GM21390 (cell line): ENCODE measurements around the gene PGAP1.

ENCODE experiments used
- ATAC-seq: cut with Tn5 transposase; IDR thresholded peaks from one replicate; pipeline ENCODE4 v1.9.1; 2021; ENCODE audit not compliant: unreplicated experiment

The PGAP1 gene, protein sequence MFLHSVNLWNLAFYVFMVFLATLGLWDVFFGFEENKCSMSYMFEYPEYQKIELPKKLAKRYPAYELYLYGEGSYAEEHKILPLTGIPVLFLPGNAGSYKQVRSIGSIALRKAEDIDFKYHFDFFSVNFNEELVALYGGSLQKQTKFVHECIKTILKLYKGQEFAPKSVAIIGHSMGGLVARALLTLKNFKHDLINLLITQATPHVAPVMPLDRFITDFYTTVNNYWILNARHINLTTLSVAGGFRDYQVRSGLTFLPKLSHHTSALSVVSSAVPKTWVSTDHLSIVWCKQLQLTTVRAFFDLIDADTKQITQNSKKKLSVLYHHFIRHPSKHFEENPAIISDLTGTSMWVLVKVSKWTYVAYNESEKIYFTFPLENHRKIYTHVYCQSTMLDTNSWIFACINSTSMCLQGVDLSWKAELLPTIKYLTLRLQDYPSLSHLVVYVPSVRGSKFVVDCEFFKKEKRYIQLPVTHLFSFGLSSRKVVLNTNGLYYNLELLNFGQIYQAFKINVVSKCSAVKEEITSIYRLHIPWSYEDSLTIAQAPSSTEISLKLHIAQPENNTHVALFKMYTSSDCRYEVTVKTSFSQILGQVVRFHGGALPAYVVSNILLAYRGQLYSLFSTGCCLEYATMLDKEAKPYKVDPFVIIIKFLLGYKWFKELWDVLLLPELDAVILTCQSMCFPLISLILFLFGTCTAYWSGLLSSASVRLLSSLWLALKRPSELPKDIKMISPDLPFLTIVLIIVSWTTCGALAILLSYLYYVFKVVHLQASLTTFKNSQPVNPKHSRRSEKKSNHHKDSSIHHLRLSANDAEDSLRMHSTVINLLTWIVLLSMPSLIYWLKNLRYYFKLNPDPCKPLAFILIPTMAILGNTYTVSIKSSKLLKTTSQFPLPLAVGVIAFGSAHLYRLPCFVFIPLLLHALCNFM

DNA sequence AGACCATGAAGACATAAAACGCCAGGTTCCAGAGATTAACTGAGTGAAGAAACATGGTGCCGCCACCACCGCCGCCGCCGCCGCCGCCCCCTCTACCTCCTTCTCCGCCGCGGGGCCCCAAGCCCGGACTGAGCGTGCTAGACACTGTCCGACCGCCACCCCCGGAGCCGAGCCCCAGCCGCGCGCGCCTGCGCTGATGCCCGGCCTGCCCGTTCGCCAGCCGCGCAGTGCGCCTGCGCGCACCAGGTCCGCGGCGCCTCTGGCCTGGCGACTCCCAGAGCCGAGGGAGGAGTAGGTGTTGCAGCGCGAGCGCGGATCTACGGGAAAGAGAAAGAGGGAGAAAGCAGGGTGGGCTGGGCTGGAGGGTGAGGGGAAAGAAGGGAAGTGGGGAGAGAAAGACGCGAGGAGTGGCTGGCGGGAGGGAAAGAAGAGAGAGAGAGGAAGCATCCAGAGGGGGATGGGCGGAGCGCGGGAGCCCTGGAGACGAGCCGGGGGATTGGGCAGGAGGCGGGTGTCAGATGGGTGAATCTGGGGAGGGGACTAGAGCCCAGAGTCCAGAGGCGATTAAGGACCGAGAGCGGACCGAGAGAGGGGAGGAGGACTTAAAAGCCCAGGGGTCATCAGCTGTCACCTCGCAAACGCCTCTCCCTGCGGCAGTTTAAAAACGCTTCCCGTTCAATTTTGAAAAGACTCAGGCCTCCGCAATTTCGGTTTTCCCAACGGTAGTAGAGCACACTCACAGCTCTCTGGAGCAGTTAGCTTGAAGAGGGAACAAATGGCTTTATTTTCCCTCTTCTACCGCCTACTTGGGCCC is at the start of gene PGAP1:
TSS of gene PGAP1 (minus strand) at position 146 of the 814 bp plus-strand sequence. CDS start at position 55, 91 bp downstream.
- peak; percentile 84 for ATAC-seq

DNA sequence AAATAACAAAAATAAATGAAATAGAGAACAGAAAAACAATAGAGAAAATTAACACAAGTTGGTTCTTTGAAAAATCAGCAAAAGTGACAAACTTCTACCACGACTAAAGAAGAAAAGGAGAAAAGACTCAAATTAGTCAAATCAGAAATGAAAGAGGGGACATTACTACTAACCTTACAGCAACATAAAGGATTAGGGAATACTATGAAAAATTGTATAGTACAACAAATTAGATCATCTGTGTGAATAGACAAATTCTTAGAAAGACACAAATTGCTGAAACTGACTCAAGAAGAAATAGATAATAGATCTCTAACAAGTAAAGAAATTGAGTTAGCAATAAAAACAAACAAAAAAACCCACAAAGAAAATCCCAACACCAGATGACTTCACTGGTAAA is 48.5 kb upstream of the PGAP1 start:
- no peak for ATAC-seq

DNA sequence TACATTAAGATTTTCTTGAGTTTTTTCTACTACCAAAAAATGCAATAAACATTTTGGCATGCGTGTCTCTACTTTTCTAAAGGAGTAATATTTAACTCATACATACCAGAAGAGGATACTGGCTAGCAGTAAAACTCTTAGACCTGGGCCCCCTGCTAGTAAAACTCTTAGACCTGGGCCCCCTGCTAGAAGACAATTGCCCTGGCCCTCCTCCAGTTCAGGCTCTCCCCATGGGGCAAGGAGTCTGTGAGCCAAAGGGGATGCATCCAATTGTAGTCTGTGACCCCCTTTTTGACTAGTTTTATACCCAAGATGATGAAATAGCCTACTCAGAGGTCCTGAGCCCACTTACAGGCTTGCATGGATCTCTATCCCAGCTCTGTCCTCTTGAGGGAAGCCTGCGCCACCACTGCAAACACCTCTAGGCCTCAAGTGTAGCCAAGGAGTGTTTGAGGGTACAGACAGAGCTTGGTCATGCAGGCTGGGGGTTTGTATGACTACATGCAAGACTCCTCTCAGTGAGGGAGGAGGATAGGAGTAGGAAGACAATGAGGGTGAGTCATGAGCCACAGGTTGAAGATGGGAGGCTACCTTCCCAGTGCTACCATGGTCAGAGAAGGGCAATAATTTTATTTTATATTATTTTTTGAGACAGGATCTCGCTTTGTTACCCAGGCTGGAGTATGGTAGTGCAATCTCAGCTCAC is 45.2 kb upstream of the PGAP1 start:
- ATAC-seq = no peak

DNA sequence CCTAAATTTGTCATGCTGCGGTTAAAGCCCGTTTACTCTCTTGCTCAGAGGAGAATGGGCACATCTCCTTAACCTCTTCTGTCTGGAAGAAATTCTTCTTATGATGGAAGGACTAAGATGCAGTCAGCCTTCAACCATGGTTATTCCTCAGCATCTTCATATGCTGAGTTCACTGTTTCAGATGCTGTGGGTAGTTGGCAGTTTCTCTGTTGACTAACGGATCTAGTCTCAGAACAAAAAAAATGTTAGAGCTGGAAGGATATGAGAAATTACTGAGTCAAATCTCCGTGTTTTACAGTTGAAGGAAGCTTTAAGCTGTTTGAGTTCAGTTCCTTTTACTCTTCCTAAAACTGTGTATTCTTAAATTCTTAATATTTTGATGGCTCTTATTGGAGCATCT is 43.6 kb upstream of the PGAP1 start:
- no peak for ATAC-seq

DNA sequence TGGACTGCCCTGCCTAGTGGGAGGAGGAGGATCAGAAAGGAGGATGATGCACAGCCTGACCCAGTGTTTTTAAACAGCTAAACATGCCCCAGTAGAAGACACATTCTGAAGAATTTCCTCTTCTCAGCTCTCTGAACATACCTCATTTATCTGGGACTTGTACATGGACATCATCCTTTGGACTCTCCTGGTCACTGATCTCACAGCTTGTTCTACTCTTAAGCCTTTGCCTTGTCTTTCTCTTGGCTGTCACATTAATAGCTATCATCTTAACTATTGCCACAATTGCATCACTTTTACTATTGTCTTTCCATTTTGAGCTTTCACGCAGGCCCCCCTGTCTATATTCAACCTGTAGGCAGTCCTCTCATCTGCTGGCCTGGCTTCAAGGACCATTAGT is 42.0 kb upstream of the PGAP1 start:
- ATAC-seq = no peak

DNA sequence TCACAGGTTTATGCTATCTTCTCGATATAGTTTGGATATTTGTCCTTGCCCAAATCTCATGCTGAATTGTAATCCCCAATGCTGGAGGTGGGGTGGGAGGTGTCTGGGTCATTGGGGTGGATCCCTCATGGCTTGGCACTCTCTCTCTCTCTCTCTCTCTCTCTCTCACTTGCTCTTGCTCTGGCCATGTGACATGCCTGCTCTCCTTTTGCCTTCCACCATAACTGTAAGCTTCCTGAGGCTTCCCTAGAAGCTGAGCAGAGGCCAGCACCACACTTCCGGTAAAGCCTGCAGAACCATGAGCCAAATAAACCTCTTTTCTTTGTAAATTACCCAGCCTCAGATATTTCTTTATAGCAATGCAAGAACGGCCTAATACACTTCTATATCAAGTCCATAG is 41.3 kb upstream of the PGAP1 start:
- no peak for ATAC-seq

DNA sequence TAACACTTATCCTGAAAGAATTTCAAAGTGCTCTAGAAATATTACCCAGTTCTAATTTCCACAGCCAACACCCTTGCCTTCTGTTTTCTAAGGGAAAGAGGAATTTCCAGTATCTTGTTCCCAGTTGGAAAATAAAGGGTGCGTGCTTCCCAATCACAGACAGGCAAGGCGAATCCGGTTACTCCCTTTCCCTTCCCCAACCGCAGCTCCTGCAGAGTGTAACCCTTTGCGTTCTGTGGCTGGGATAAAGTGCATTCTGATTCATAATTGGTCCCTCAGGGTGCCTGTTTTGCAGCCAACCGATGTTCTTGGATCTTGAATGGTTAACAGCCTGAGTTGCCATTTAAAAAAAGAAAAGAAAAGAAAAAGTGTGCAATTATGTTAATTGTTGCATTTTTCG is 40.6 kb upstream of the PGAP1 start:
- ATAC-seq = no peak

DNA sequence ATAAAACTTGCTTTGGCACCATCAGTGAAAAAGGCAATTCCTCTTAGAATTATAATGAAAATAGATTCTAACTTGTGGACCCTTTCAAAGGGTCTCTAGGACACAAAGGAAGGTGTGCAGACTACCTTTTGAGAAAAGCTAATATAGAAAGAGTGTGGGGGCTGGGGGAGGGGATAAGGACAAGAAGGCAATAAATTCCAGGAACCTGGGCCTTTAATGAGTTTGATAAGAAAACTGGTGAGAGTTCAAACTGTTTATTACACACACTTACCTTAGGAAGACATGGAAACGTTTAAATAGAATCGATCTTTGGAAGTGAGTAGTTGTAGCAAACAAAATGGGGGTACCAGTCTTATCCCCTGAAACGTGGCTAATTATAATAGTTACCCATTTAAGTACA is 39.6 kb upstream of the PGAP1 start:
- ATAC-seq = no peak

DNA sequence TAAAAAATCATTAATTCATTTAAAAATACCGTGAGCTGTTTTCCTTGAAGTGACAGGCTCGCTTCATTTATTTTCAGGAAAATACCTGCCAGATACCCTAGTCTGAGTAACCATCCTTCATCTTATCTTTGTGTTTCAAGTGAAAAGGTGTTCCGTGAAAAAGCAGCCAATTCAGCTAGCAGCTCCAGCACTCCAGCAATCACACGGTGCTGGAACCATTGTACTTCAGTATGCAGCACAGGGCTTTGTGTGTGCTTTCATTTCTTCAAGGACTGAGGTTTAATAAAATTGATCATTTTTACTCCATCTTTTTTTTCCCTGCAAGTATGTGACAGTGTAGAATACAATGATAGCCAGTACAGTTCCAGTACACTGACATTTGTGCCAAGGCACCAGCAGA is 39.1 kb upstream of the PGAP1 start:
- ATAC-seq = no peak

DNA sequence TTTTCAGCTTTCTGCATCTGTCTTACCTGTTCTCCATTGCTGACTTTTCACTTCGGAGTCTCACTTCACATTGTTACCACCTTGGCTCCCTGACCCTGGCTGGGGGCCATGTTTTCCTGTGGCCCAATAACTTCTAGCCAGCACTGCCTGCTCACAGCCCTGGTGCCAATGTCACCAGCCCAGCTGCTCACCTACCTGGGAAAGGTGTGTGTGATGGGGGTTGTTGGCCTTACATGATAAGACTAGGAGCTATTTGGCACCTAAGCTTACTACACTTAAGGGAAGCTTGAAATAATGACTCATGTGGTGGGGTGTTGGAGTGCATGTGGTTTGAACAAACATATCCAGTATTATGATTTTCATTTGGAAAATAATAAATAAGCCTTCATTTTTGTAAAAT is 37.5 kb upstream of the PGAP1 start:
- no peak for ATAC-seq

DNA sequence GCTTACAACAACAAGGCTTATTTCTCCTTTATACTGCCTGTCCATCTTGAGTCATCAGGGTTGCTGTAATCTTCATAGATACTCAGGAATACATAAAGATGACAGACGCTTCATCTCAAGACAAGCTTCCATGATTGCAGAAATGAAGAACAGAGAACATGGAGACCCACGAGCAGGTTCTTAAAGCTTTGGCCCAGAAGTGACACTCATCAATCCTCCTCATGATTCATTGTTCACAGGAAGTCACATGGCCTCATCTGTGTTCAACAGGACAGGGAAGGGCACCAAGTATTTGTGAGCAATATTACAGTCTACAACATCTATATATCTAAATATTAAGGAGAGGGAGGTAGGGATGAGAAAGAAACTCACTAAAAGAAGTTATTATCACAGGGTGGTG is 36.5 kb upstream of the PGAP1 start:
- ATAC-seq = no peak

DNA sequence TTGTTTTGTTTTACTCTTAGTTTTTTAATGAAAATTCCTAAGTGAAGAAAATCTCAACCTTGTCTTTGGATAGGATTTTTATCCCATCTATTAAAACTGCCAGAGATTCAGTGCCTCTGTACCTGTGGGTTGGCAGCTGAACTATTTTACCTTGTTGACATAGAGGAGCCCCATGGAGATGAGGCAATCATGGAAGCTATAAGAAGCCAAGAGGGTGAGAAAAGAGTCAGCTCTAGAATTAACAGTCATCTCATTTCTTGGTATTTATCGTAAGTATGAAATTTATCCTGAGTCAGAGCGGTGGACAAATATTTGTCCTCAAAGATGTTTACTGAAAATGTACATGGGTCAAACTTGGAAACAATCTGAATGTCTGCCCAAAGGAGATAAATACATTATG is 35.8 kb upstream of the PGAP1 start:
- no peak for ATAC-seq

DNA sequence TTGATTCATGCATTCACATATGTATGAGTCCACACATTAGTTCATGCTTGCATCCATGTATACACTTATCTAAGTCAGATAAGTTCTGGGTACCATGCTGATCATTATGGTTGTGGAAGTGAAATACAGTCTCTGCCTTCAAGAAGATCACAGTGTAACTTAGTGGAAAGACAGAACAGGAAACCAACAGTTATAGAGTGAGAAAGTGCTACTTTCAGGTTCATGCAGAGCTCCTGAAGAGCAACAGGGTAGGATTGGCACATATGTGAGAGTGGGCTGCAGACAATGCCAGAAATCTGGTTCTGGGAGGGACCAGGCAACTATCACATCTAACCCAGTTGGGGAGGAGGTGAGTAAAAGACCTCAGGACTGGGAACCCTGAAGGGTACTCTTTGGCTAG is 35.4 kb upstream of the PGAP1 start:
- ATAC-seq = peak; percentile 100

DNA sequence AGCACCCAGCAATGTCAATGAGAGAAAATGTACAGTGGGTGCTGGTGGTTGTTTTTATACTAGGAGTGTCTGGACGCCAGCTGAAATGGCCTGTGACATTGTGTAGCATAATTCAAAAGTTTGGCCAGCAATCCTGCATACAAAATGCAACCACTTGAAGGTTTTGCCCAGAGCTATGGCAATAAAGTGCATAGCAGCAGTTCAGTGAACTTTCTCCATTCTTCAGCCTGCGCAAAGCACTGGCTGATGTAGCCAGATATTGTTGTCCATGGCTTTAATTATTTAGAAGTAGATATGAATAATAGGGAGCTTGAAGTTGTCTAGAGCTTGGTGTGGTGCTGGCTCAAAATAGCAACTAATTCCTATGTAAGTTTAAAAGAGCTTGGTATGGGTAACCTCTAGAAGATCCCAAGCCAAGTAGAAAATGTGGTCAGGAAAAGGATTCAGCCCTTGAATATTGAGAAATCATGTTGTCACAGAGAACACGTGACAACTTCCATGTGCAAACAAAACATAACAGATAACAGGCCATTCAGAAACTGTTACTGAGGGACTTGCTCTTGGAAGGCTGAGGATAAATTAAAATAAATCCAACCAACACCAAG is 33.3 kb upstream of the PGAP1 start:
- ATAC-seq = no peak

DNA sequence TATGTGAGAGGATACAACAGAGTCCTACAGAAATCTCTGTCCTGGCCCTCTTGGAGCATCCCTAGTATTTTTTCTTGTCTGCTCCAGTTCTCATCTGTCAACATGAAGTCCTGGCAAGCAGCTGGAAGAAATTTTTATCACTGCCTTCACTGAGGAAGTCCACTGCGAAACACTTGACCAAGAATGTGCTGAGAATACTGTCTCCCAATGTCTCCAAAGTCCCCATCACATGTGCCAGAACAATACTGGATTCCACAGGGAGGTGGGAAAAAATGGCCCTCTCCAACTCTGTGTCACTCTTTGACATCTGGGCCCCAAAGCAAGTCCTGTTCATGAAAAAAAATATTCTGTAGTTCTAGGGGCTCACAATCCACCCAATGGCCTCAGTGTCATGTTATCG is 32.8 kb upstream of the PGAP1 start:
- ATAC-seq = no peak

DNA sequence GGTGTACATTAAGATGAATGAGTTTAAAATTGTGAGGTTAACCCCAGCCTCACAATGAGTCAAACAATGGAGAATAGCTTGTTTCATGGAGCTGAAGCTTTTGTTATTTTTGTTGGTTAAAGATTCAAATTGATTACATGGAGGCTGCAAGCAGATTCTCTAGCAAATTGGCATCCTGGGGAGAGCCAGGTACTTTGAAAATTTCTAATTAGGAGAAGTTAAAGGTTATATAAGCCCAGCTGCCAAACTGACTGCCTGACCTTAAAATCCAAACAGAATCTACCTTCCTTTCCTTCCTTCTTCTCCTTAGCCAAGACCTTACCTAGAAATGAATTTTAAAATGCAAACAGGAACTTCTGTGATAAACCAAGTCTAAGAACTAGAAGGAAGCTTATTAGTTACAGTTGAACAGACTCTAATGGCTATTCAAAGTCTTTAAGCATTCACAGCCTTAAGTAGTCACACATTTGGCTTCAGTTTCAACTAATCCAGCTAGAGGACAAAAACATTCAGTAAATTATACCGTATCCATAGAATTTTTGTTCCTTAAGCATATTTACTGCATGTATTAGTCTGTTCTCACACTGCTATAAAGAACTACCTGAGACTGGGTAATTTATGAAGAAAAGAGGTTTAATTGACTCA is 31.5 kb upstream of the PGAP1 start:
- ATAC-seq = no peak

DNA sequence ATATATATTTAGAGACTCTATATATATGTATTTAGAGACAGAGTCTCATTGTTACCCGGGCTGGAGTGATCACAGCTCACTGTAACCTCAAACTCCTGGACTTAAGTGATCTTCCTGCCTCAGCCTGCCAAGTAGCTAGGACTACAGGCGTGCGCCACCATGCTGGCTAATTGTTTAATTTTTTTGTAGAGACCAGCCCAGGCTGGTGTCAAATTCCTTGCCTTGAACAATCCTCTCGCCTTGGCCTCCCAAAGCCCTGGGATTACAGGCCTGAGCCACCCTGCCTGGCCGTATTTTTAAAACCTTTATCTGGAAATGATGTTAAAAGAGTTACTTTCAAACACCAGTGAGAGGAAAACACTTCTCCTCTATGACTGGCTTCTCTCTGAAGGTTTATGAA is 30.9 kb upstream of the PGAP1 start:
- no peak for ATAC-seq

DNA sequence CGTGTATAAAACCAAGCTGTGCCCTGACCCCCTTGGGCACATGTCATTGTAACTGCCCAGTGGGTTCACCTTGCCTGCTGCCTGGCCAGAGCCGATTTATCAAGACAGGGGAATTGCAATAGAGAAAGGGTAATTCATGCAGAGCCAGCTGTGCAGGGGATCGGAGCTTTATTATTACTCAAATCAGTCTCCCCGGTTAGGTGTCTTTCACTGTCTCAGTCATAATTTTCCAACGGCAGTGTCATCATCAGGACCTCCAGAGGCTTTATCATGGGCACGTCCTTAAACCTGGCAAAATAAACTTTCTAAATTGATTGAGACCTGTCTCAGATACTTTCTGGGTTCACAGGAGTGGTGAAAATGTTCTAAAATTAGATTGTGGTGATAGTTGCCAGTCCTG is 29.6 kb upstream of the PGAP1 start:
- no peak for ATAC-seq

DNA sequence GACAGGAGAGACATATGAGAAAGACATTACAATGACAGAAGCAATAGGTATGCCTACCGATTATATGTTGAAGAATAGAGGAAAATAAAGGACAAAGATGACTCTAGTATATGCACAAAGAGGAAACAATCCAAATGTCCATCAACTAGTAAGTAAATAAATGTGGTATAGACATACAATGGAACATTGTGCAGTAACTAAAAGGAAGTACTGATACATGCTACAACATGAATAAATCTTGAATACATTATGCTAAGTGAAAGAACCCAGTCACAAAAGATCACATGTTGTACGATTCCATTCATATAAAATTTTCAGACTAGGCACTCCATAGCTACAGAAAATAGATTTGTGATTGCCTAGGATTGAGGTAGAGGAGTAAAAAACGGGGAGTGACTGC is 28.5 kb upstream of the PGAP1 start:
- ATAC-seq = no peak

DNA sequence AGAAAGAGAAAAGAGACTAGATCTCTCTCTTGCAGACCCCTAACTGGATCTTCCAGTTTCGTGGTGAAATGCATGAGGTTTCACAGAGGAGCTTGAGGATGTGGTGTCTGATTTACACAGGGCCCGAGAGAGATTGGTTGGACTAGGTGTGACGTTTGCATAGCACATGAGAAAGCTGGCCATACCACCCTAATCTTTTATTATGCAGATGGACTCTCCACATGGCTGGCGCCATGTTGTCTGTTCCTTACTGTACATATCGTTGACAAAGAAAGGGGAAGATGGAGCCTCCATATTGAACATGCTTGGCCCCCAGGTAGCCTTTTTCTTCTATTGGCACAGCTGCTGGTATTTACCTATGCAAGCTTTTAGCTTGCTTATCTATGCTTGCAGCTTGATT is 27.5 kb upstream of the PGAP1 start:
- ATAC-seq = no peak
